ENCODE results near the gene PTK7.

The PTK7 gene

DNA sequence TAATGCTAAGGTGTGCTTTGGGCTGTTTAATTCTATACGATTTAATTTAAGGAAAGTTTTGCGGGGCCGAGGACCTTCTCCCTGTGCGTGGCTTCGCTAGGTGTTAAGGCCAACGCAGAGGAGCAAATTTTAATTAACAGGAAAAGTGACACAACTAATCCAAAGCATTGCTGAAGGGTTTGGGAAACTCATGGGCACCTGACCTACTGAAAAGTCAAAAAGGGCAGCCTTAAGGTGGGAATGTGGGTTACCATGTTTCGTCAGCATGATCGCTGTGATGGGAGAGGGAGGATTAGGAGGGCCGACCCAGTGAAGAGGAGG is 105.5 kb downstream of the PTK7 start:
- DNase-seq: no peak

DNA sequence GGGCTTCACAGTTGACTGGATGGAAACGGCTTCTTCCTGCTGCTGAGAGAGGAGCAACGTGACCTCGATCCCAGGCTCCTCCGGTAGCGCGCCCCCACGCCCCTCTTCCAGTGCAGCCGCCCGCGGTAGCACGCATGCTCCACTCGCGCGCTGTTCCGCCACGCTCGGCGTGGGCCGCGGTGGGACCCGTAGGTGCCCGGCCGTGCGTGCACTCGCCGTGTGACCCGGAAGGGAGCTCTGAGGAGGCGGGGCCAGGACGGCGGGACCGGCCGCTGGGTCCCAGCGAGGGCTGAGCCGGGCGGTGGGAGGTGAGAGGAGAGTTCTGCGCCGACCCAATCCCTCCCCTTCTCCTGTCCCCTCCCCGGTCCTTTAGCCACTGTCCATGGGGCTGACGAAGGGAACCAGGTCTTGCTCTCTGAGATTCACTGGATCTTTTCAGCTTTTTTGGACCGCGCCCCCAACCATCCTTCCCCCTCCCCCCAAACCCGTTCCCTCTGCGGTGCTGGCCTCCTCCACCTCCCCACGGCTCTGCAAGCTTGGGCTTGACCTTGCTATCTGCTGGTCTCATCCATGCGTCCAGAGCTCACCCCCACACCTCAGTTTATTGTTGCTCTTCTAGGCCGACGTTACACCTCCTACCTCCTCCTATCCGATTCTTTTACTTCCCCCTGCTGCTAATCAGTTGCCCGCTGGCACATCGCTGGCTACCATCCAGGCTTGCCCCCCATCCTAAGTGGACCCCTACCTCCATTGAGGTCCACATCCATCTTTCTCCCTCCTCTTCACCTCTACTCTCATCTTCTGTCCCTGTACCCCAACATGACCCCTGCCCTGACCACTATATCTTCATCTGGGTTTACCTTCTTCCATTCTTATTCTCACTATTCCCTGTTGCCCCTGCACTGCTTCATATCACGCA is 106.1 kb downstream of the PTK7 start, which contains the start of gene CUL9:
Gene CUL9, plus strand, starts transcription at position 255 of the 919 bp plus-strand sequence. CDS start 2,115 bp downstream, outside the sequence.
- no peak for DNase-seq

DNA sequence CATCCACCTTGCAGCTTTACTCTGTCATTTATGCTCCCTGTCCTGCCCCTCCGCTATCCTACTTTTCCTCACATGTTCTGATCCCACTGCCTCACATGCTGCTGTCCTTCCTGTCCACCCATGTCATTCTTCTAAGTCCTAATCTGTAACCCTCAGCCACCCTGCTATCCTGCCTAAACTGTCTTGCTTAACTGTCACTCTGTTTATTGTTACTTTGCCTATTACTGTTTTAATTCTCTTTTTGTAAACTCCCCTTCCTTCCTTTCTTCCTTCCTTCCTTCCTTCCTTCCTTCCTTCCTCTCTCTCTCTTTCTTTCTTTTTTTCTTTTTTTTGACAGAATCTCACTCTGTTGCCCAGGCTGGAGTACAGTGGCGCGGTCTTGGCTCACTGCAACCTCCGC is 107.3 kb downstream of the PTK7 start:
- no peak for DNase-seq

DNA sequence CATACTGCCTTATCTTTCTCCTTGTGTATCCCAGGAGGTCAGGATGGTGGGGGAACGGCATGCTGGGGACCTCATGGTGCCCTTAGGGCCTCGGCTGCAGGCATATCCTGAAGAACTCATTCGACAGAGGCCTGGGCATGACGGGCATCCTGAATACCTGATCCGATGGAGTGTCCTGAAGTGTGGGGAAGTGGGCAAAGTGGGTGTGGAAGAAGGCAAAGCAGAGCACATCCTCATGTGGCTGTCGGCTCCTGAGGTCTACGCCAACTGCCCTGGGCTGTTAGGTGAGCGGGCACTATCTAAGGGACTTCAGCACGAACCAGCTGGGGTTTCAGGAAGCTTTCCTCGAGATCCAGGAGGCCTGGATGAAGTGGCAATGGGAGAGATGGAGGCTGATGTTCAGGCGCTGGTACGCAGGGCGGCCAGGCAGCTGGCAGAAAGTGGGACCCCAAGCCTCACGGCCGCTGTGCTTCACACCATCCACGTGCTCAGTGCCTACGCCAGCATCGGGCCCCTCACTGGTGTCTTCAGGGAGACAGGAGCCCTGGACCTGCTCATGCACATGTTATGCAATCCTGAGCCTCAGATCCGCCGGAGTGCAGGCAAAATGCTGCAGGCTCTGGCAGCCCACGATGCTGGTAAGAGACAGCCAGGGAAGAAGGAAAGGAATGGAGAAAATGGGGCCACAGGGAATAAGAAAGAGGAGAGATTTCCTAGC is 108.3 kb downstream of the PTK7 start:
- no peak for DNase-seq

DNA sequence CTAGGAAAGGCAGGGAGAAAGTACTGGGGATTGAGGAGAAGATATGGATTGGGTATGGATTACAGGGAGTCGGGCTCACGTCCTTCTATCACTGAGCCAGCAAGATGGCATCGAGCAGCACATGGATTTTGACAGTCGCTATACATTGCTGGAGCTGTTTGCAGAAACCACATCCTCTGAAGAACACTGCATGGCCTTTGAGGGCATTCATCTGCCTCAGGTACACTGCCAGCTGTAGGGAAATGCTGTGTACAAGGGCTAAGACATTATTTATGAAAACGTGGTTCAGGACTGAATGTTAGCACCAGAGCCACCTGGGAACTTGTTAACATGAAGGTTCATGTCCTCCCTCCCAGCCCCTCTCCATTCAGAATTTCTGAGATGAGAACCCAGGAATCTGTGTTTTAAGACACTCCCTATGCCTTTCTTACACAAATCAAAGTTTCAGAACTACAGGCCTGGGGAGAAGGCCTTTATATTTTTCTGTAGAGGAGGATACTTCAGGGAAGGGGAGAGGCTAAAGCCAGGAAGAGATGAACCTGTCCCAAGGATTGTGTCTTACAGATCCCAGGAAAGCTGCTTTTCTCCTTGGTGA is 109.4 kb downstream of the PTK7 start:
- no peak for DNase-seq

DNA sequence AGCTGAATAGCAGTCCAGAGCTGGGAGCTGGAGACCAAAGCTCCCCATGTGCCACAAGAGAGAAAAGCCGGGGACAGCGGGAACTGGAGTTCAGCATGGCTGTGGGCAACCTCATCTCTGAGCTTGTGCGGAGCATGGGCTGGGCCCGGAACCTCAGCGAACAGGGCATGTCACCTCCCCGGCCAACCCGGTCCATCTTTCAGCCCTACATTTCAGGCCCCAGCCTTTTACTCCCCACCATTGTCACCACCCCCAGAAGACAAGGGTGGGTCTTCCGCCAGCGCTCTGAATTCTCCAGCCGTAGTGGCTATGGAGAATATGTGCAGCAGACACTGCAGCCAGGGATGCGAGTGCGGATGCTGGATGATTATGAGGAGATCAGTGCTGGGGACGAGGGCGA is 109.9 kb downstream of the PTK7 start:
- no peak for DNase-seq

DNA sequence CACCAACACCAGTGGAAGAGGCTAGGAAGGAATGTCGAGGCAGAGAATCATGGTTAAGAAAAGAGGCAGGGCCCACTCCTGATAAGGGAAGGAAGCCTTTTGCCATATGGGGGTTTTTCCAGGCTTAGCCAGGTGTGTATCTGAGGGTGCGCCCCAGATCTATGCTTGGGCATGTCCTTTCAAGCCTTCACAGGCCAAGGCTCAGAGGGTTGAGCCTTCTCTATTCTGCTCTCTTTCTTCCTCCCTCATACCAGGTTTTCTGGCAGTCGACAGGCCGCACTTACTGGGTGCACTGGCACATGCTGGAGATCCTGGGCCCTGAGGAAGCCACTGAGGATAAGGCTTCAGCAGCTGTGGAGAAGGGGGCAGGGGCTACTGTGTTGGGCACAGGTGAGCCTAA is 110.6 kb downstream of the PTK7 start:
- DNase-seq: no peak

DNA sequence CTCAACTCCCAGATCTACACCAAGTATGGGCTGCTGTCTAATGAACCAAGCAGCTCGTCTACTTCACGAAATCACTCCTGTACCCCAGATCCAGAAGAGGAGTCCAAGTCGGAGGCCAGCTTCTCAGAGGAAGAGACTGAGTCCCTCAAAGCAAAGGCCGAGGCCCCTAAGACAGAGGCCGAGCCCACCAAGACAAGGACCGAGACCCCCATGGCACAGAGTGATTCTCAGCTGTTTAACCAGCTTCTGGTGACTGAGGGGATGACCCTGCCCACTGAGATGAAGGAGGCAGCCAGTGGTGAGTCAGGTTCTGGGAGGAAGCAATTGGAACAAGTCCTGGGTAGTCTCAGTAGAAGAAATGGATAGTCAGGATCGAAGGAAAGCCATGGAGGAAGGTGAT is 111.7 kb downstream of the PTK7 start:
- DNase-seq: no peak

DNA sequence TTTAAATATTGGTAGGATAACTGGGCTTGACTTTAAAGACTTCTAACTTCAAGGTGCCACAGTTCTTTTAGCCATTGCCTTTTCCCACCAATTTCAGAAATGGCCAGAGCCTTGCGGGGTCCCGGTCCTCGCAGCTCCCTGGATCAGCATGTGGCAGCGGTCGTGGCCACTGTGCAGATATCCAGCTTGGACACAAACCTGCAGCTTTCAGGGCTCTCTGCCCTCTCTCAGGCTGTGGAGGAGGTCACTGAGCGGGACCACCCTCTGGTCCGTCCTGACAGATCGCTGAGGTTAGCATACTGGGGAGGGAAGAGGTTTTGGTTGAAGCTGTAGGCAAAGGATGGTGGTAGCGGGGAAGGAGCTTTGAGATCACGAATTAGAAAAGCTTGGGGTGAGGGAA is 112.3 kb downstream of the PTK7 start:
- no peak for DNase-seq

DNA sequence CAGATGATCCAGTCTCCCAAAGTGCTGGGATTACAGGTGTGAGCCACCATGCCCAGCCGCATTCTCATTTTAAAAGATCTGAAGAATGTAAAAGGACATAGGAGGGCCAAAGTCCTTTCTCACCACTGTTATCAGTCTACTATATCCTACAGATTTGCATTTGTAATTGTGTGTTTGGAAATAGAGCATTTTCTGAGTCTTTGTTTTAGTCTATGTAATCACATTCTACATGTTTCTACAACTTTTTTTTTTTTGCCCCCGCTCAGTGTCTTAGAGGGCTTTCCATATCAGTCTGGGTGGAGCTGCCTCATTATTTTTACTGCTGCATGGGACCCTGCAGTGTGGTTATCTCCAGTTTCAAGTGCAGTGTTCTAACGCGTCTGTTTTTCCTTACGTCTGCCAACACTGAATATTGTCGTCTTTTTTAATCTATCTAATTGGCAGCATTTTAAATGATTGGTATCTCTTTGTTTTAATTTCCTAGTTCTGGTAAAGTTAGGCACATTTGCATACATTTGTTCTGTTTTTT is 113.7 kb downstream of the PTK7 start:
- DNase-seq: no peak

DNA sequence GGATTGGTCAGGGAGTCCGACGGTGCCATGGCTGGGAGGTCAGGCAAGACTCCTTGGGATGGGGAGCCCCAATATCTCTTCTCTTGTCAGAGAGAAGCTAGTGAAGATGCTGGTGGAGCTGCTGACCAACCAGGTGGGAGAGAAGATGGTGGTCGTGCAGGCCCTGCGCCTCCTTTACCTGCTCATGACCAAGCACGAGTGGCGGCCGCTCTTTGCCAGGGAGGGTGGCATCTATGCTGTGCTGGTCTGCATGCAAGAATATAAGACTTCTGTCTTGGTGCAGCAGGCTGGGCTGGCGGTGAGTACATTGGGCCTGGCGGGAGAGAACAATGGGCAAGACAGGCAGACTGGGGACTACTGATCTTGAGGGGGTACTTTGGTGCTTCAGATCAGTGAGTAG is 116.8 kb downstream of the PTK7 start:
- no peak for DNase-seq

DNA sequence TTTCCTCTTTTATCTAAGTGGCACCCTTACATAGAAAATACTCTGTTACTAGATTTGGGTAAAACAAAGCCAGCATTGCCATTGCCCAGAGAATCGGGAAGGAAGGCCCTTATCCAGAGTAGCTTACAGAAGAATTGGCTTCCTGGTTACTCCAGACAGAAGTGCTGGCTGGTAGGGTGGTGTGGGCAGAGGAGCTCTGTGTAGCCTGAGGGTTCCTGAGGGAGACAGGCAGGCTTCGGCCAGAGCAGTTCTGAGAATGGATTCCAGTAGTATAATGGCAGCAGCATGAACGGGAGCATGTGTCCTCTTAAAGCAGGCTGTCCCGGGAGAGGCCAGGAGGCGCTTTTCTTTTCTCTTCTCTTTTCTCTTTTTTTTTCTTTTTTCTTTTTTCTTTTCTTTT is 117.8 kb downstream of the PTK7 start:
- no peak for DNase-seq

DNA sequence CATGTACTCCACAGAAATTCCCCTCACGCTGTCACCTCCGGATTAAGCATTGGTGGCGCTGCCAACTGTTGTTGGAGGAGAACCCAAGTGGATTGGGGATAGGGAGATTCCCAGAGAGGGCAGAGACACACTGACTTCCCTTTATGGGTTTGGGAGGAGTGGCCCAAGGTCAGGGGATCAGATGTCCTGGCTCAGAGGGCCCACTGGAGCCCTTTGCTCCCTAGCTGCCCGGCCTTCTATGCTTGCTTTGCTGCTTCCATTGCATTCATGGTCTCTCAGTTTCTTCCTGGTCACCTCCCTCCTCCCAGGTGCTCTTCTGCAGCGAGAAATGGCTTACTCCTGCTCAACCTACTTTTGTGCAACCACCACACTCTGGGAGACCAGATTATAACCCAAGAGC is 120.2 kb downstream of the PTK7 start:
- no peak for DNase-seq

DNA sequence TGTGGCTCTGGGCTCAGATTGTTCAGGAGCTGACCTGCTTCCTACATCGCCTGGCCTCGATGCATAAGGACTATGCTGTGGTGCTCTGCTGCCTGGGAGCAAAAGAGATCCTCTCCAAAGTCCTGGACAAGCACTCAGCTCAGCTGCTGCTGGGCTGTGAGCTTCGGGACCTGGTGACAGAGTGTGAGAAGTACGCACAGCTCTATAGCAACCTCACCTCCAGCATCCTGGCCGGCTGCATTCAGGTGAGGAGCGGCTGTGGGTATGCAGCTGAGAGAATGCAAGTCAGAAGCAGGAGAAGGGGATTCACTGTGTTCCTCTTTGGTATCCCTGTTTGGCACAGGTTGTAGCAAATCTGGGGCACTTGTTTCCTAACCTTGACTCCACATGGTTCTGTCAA is 123.8 kb downstream of the PTK7 start:
- DNase-seq: no peak

DNA sequence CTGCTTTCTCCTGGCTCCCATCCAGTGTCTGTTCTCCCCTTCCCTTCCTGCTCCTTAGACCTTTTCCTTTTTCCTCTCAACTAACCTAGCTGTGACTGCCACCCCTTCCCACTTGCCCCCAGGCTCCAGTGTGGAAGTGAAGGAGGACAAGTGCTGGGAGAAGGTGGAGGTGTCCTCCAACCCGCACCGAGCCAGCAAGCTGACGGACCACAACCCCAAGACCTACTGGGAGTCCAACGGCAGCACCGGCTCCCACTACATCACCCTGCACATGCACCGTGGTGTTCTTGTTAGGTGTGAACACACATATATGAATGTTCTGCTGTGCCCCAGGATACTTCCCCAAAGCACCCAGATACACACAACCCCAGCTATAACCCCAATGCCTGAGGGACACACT is 124.4 kb downstream of the PTK7 start:
- DNase-seq: no peak

DNA sequence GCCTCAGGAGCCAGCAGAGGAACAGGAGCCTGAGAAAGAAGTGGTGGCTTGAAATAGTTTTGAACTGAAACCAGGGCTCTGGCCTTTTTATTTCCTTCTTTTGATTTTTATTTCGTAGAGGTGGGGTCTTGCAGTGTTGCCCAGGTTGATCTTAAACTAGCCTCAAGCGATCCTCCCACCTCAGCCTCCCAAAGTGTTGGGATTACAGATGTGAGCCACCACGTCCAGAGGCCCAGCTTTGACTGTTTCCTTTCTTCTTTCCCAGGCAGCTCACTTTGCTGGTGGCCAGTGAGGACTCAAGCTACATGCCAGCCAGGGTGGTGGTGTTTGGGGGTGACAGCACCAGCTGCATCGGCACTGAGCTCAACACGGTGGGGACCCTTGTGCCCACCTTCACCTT is 126.3 kb downstream of the PTK7 start:
- no peak for DNase-seq

DNA sequence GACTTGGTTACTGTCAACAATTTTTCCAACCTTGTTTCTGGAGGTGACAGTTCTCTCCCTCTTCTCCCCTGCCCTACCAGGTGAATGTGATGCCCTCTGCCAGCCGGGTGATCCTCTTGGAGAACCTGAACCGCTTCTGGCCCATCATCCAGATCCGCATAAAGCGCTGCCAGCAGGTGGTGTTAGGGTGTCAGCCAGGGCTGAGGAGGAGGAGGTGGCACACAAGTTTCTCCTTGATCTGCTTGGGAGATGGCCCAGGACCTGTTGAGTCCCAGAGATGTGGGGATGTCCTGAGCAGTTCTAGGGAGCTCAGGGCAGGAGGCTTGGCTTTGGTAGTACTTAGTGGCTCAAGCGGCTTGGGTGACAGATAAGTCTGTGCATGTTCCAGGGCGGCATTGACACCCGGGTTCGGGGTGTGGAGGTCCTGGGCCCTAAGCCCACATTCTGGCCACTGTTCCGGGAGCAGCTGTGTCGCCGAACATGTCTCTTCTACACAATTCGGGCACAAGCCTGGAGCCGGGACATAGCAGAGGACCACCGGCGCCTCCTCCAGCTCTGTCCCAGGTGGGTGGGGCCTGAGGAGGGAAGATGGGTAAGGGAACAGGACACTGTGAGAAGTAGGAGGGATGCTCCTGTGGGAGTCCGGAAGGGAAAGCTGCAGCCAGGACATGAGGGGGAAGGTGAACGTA is 127.1 kb downstream of the PTK7 start:
- DNase-seq: no peak

DNA sequence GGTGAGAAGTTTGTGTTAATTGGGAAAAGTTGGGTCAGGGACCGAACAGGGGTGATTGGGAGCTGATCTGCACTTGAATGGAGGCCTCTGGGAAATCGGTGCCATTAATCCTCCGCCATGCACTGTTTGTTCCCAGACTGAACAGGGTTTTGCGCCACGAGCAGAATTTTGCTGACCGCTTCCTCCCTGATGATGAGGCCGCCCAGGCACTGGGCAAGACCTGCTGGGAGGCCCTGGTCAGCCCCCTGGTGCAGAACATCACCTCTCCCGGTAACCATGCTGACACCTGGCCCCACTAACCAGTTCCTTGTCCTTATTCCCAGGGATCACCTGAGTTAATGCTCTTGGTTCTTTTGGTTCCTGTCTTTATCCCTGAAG is 127.6 kb downstream of the PTK7 start:
- no peak for DNase-seq

DNA sequence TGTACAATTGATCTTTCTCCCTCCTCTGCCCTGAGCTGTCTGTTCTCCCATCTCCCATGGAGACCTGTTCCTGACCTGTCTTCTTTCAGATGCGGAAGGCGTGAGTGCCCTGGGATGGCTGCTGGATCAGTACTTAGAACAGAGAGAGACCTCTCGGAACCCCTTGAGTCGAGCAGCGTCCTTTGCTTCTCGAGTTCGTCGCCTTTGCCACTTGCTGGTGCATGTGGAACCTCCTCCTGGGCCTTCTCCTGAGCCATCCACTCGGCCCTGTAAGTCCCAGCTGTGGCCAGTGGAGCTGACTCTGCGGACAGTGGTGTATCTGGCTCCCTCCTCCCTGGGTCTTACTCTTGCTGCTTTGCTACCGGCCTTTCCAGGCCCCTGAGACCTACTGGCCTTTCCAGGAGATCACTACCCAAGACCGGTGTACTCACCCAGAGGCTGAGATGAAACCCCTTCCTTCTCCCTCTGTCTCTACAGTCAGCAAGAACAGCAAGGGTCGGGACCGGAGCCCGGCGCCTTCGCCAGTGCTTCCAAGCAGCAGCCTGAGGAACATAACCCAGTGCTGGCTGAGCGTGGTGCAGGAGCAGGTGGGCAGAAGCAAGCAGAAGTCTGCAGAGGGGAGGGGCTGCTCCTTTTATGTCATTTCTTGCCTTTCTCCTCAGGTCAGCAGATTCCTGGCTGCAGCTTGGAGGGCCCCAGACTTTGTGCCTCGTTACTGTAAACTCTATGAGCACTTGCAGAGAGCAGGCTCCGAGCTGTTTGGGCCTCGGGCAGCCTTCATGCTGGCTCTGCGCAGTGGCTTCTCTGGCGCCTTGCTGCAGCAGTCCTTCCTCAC is 128.4 kb downstream of the PTK7 start:
- no peak for DNase-seq

DNA sequence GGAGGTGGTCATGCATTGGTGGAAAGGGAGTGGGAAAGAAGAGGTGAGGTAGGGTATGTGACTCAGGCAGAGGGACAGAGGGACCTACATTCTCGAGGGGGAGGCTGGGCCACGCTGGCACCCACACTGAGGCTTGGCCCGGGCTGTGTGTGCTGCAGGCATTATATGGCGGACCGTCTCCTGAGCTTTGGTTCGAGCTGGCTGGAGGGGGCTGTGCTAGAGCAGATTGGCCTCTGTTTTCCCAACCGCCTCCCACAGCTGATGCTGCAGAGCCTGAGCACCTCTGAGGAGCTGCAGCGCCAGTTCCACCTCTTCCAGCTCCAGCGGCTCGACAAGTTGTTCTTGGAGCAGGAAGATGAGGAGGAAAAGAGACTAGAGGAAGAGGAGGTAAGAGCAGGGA is 129.7 kb downstream of the PTK7 start:
- no peak for DNase-seq

DNA sequence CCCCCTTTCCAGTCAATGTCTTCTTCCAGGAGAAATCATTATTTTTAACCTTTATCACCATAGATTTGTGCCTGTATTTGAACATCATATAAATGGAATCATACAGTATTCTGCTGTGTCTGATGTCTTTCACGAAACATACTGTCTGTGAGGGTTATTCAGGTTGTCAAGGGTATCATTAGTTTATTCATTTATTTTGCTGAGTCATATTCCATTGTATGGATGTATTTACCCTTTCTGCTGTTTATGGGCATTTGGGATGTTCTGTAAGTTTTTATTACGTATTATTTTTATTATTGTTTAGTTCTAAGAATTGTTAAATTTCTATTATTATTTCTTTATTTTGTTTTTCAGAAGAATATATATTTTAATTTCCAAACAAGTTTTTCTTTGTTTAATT is 131.2 kb downstream of the PTK7 start:
- no peak for DNase-seq
